HK-2 (cell line): ENCODE measurements around the gene FSIP1.

ENCODE experiments used
- DNase-seq: peaks from one replicate; pipeline ENCODE4 v3.0.0-alpha.2; 2018; ENCODE audit not compliant: unreplicated experiment

Gene FSIP1

GRCh38 chr15:39618063-39618823, 164.4 kb downstream of the FSIP1 start:
- no peak for DNase-seq

DNA sequence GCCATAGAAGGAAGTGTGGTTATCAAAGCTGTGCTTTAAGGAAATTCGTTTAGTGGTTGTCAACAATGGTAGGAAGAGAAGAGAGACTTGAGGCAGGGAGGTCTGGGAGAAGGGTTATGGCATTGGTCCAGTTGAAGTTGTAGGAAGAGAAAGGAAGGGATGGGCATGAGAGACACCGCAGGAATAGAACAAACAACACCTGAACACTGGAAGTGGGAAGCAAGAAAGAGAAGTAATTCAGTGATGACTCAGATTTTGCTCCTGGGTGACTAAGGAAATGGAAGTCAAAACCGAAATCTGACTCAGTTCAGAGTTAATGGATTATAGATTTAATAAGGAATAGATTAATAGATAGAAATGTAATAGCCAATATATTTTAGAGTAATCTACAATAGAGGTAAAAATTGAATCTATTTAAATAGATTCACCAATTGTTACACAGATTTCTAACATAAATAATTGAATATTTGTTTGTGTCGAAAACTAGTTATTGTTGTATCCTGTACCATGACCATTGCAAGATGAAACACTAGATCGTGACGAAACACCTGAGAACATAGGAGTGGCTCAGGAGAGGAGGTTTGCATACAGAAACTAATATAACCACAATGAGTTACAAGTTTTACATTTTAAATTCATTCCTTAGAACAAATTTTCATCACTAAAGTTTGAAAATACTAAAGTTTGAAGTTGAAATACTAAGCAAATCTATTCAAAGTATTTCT, 165.7 kb downstream of the FSIP1 start:
- DNase-seq: no peak

DNA sequence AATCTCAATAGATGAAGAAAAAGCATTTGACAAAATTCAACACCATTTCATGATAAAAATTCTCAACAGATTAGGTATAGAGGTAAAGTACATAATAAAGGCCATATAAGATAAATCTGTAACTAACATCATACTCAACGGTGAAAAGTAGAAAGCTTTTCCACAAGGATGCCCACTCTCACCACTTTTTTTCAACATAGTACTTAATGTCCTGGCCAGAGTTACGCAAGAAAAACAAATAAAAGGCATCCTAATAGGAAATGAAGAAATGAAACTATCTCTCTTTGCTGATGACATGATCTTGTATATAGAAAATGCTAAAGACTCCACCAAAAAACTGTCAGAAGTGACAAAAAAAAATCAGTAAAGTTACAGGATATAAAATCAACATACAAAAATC, 168.8 kb downstream of the FSIP1 start:
- DNase-seq: no peak

DNA sequence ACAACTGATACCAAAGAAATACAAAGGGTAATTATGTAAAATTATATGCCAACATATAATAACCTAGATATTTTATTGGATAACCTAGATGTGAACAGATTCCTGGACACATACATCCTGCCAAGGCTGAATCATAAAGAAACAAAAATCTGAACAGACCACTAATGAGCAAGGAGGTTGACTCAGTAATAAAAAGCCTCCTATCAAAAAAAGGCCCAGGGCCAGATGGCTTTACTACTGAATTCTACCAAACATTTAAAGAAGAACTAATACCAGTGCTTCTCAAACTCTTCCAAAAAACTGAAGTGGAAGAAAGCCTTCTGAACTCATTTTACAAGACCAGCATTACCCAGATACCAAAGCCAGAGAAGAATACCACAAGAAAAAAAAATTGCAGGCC, 169.4 kb downstream of the FSIP1 start:
- no peak for DNase-seq

GRCh38 chr15:39610665-39611064, 172.0 kb downstream of the FSIP1 start:
- DNase-seq: no peak

DNA sequence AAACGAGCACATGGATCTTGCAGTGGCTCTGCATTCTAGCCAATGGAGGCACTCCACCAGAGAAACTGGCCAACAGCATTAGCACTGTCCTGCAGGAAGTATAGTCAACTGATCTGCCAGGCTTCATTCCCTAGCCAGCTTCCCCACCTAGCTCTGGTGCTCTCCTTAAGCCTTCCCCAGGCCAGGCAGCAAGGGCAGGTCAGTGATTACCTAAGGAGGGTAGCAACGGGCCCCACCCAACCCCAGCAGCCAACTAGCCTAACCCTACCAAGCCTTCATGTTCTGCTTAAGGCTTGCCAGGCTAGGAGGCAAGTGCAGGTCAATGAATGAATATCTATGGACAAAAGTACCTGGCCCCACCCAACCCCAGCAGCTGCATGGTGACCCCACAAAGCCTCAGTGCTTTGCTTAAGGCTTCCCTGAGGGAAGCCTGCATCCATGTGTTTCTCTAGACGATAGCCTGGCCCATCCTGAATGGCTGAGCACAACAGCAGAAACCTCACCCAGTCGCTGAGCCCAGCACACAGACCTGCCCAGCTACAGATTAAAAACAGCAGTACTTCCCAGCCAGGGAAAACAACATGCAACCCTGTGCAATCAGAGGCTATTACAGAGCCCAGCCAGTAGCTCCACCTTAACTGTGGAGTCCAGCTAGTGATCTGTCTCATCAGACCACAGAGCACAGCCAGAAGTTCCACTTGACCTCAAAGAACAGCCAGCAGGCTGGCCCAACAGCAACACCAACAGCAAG, 173.3 kb downstream of the FSIP1 start:
- DNase-seq: no peak

GRCh38 chr15:39608185-39609139, 174.2 kb downstream of the FSIP1 start:
- DNase-seq: no peak

DNA sequence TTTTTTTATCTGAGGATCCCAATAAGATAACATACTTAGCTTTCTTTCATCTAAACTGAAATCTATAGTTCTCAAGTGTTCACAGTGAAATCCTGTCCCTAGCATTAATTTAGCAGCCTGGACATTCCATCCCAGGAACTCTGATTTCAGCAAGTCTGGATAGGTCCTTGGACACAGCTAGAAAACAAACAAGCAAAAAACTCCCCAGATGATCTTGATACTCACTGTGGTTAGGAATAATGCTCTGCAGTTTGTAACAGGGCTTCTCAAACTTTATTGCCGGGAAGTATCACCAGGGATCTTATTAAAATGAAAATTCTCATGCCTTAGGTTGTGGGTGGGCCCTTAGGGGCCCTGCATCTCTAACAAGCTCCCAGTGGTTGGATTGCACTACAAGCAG, 177.5 kb downstream of the FSIP1 start:
- DNase-seq: no peak

- no peak for DNase-seq
Observed at GRCh38 chr15:39602143-39602542, 180.5 kb downstream of the FSIP1 start.

- no peak for DNase-seq
Observed at GRCh38 chr15:39599871-39600270, 182.8 kb downstream of the FSIP1 start.

DNA sequence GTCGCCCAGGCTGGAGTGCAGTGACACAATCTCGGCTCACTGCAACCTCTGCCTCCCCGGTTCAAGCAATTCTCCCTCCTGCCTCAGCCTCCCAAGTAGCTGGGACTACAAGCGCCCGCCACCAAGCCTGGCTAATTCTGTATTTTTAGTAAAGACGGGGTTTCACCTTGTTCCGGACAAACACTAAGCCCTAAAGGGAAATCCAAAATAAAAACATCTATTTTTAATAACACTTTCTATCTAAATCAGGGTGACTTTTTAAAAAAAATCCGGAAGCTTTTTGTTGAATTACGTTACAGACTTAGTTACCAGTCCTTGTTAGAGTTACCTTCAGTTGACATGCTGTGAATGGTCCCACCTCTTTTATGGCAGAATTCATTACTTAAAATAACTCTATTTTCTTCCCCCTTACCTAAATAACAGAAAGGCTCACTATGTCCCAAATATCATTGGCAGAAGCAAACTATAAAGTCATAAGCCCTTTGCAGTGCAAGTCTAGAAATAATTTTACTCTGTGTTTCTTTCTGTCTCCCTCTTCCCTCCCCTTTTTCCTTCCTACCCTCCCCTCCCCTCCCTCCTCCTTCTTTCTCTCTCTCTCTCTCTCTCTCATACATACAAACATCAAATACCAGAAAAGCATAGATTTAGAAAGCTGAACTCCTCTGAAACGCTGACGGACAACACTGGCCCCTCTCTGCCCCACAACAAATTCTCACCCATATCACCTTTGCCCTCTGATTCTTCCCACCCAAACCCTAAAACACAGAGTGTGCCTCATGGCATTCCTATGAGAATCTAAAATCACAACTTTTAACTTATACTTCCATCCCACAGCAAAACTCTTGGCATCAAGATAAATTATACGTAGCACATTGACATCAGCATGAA, 183.4 kb downstream of the FSIP1 start:
- DNase-seq: no peak

- no peak for DNase-seq
Observed at GRCh38 chr15:39598186-39598850, 184.3 kb downstream of the FSIP1 start.

GRCh38 chr15:39597751-39598185, 184.9 kb downstream of the FSIP1 start:
- DNase-seq: no peak

- DNase-seq: no peak
Observed at GRCh38 chr15:39597336-39597735, 185.3 kb downstream of the FSIP1 start.

GRCh38 chr15:39596358-39597051, 186.1 kb downstream of the FSIP1 start:
- DNase-seq: no peak

- DNase-seq: no peak
Observed at GRCh38 chr15:39595338-39596221, 187.1 kb downstream of the FSIP1 start.

DNA sequence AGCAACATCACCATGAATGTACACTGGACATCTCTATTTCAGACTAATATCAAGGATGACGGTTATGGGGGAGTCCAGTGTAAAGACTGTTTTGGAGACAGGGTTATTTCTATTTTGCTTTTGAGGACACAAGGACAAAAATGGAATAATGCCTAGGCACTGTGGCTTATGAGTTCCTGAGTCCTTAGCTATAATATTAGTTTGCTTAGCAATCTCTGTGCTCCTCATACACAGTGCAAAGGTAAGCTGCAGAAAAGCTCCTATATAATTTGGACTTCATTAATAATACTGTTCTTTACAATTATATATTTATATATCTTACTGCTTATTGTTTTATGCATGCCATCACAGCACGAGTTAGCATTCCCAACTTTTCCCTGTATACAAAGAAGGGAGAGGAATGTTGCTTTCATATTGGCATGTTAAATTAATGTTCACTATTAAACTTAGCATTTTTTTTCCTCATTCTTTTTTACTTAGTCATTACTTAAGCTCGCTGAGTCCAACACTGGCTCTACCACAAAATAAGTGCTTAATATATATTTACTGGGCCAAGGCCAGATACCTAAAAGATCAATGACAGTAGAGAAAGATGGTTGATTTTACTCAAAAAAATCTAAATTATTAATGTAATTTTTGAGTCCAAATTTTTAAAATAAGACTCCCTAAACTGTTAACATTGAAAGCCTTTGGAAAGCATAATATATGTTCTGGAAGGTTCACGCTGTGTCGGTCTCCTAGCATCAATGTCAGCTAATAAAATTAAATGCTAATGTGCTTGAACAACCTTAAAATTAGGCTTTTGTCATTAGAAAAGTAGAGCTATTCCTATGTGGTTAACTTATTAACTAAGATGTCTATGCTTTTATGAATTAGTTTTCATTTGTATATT, 187.9 kb downstream of the FSIP1 start:
- no peak for DNase-seq
